Left ventricle myocardium superior (tissue), 1 donor: ENCODE results near the gene ZKSCAN4. TPM values are rescaled to one million over a fixed set of nuclear protein-coding genes. Genes with fewer than 3 reads are reported as not detected.

Experiments
- ATAC-seq: fragments of 200-7000 bp; cut with Tn5 transposase; one replicate; pipeline ENCODE4 v1.9.1; 2020; ENCODE audit warnings: mild to moderate bottlenecking, moderate library complexity
- DNase-seq: peaks from one replicate; pipeline ENCODE4 v3.0.0-alpha.2; 2020
- intact Hi-C: fragments of 100-400 bp; cut with micrococcal nuclease; formaldehyde crosslinking; loops from one replicate; pipeline ENCODE4 v1.11.0; 2022
- total RNA-seq: library from RNA; stranded (reverse); fragmentation: NEBNext Ultra II Directional; extraction: Animal tissue kit (Norgen Biotek cat#: 25700); gene quantifications from one replicate; pipeline ENCODE4 v1.2.1, GENCODE V29; 2021
- donor health status: DM: no; HTN: yes; CAD: no; lungs with severe emphysema.

The ZKSCAN4 gene
- total RNA-seq, 1 donor from 2014 or later, result 2.7 TPM

GRCh38 chr6:28213213-28213523, 38.9 kb downstream of the ZKSCAN4 start:
- ATAC-seq (no peak), DNase-seq (no peak)
- intact Hi-C loops, result no loop called here

GRCh38 chr6:28212510-28213212, 39.4 kb downstream of the ZKSCAN4 start:
- ATAC-seq, result peak; percentile 39

GRCh38 chr6:28211840-28212509, 40.1 kb downstream of the ZKSCAN4 start:
- DNase-seq (no peak), ATAC-seq (no peak)
- intact Hi-C loops, result no loop called here

More at GRCh38 chr6:28212510-28213212, 39.4 kb downstream of the ZKSCAN4 start:
- no peak for DNase-seq
- intact Hi-C loops, result no loop called here

GRCh38 chr6:28209753-28210535, 42.1 kb downstream of the ZKSCAN4 start:
- intact Hi-C loops, result no loop called here
- DNase-seq (no peak), ATAC-seq (no peak)

- no peak for DNase-seq
- ATAC-seq, result no peak
Observed at GRCh38 chr6:28208111-28208659, 43.9 kb downstream of the ZKSCAN4 start.

GRCh38 chr6:28207510-28208110, 44.5 kb downstream of the ZKSCAN4 start:
- intact Hi-C loops, result no loop called here
- ATAC-seq (no peak), DNase-seq (no peak)

More at GRCh38 chr6:28208111-28208659, 43.9 kb downstream of the ZKSCAN4 start:
- intact Hi-C loops, result no loop called here

- intact Hi-C loops, result no loop called here
- DNase-seq (no peak), ATAC-seq (no peak)
Observed at GRCh38 chr6:28206928-28207509, 45.0 kb downstream of the ZKSCAN4 start.

- intact Hi-C loops, result no loop called here
Observed at GRCh38 chr6:28206527-28206926, 45.5 kb downstream of the ZKSCAN4 start.

GRCh38 chr6:28205879-28206278, 46.2 kb downstream of the ZKSCAN4 start:
- intact Hi-C loops, result no loop called here
- DNase-seq (no peak), ATAC-seq (no peak)

More at GRCh38 chr6:28206527-28206926, 45.5 kb downstream of the ZKSCAN4 start:
- ATAC-seq (no peak), DNase-seq (no peak)

GRCh38 chr6:28203201-28203600, 48.9 kb downstream of the ZKSCAN4 start:
- no peak for ATAC-seq
- no peak for DNase-seq
- intact Hi-C loops, result no loop called here

- no peak for DNase-seq
- intact Hi-C loops, result no loop called here
- no peak for ATAC-seq
Observed at GRCh38 chr6:28200020-28200419, 52.0 kb downstream of the ZKSCAN4 start.

Other genes with a start within 250 kb of the ZKSCAN4 start
- gene ZNF165, start 171.7 kb downstream of the ZKSCAN4 start, total RNA-seq, result 0.62 TPM
- 2.2 TPM for gene ZSCAN16, start 127.7 kb downstream of the ZKSCAN4 start, total RNA-seq
- gene ZKSCAN8, start 110.4 kb downstream of the ZKSCAN4 start, total RNA-seq, result 13.9 TPM
- gene ZSCAN9, start 27.0 kb downstream of the ZKSCAN4 start, total RNA-seq, result 10.2 TPM
- 6.3 TPM for gene NKAPL, start 7.0 kb upstream of the ZKSCAN4 start, total RNA-seq
- gene ZSCAN26, start 14.9 kb upstream of the ZKSCAN4 start, total RNA-seq, result 13.8 TPM
- gene PGBD1, start 29.3 kb upstream of the ZKSCAN4 start, total RNA-seq, result 2.3 TPM
- gene ZSCAN31, start 83.9 kb upstream of the ZKSCAN4 start, total RNA-seq, result 8.6 TPM
- gene ZKSCAN3, start 97.7 kb upstream of the ZKSCAN4 start, total RNA-seq, result 4.7 TPM
- 1.9 TPM for gene ZSCAN12, start 147.5 kb upstream of the ZKSCAN4 start, total RNA-seq
- 1.2 TPM for gene ZSCAN23, start 191.2 kb upstream of the ZKSCAN4 start, total RNA-seq